ENCODE measurements around the gene TEKT1.

- no peak for TF ChIP-seq CTCF (conservative IDR thresholded peaks at IDR 0.05; ENCODE audit: low read length)
- TF ChIP-seq EZH2phosphoT487 (IDR thresholded peaks at IDR 0.05; ENCODE audit: borderline replicate concordance, low read depth, low read length): no peak
Observed at GRCh38 chr17:6779411-6779810, 52.1 kb downstream of the TEKT1 start.

All from OCI-LY7 (cell line).